Sigmoid colon (tissue), 7 donors: ENCODE data around the gene THSD8. TPM values are rescaled to one million over a fixed set of nuclear protein-coding genes. Genes with fewer than 3 reads are reported as not detected.

ENCODE experiments used
- DNase-seq: peaks from one replicate; pipeline ENCODE4 v3.0.0-alpha.2; 2019
- H3K27ac ChIP-seq, 4 donors: fragments of 200-600 bp; sonication (generic); one replicate each; pipeline ENCODE4 v1.5.1; 2016 to 2019; ENCODE audit warnings: mild to moderate bottlenecking in 1 of 4
- H3K27me3 ChIP-seq, 3 donors: fragments of 200-600 bp; sonication (generic); one replicate each; pipeline ENCODE4 v1.5.1; 2019; ENCODE audit warnings: mild to moderate bottlenecking in 1 of 3
- H3K36me3 ChIP-seq, 4 donors: fragments of 200-600 bp; sonication (generic); one replicate each; pipeline ENCODE4 v1.5.1; 2016 to 2019
- H3K4me1 ChIP-seq, 4 donors: fragments of 200-600 bp; sonication (generic); one replicate each; pipeline ENCODE4 v1.5.1; 2017 to 2019
- H3K4me3 ChIP-seq, 4 donors: fragments of 200-600 bp; sonication (generic); one replicate each; pipeline ENCODE4 v1.5.1; 2017 to 2019; ENCODE audit warnings: mild to moderate bottlenecking in 2 of 4, moderate library complexity in 1 of 4
- H3K9me3 ChIP-seq, 4 donors: fragments of 200-600 bp in 3 of 4; sonication (generic) in 3 of 4; one replicate each; pipeline versions ENCODE4 v1.5.1 to v1.6.1; 2013 to 2019
- EP300 ChIP-seq, 4 donors: sonication (generic); formaldehyde crosslinking; IDR thresholded peaks; one replicate each; pipeline ENCODE4 v1.6.1; 2017; ENCODE audit warnings: antibody characterized with exemption in 4 of 4
- POLR2A ChIP-seq, 2 donors: fragments of 450-650 bp; IDR thresholded peaks; one replicate each; pipeline ENCODE4 v1.6.1; 2016; ENCODE audit warnings: antibody characterized with exemption in 2 of 2, mild to moderate bottlenecking in 2 of 2, moderate library complexity in 2 of 2
- POLR2AphosphoS5 ChIP-seq, 4 donors: sonication (generic); formaldehyde crosslinking; IDR thresholded peaks; one replicate each; pipeline ENCODE4 v1.6.1; 2017; ENCODE audit warnings: antibody characterized with exemption in 4 of 4
- WGBS, 2 donors: extraction: QIAGEN DNeasy Blood & Tissue Kit; methylation state at CpG; one replicate each; pipeline ENCODE4 v1.1.7; 2013; 5-methylcytosine and 5-hydroxymethylcytosine counted together
- intact Hi-C: fragments of 100-400 bp; cut with DNase I; formaldehyde crosslinking; loops from one replicate; pipeline ENCODE4 v1.15.1; 2023
- polyA plus RNA-seq, 3 donors: library from polyadenylated mRNA; stranded (reverse); fragments of 200-250 nt; gene quantifications; one replicate each; pipeline ENCODE4 v1.2.3, GENCODE V29; 2013
- total RNA-seq, 4 donors: library from RNA; depleted of rRNA; stranded (reverse); fragments of >200 nt; gene quantifications; one replicate each; pipeline ENCODE4 v1.1.0, GENCODE V29; 2016
- TF ChIP-seq, protein P1 (sequence below), 4 experiments: fragments of 450-650 bp in 3 of 4; fragments of 200-600 bp in 1 of 4; IDR thresholded peaks; one replicate each; pipeline ENCODE4 v1.5.1; 2016 to 2019; ENCODE audit warnings: antibody characterized with exemption in 4 of 4, mild to moderate bottlenecking in 3 of 4, moderate library complexity in 2 of 4
- donor health status: healthy with polysubstance abuse.
- donor health status: Bipolar disorder and iron deficiency.
- donor health status: healthy.

The THSD8 gene
- total and polyA plus RNA-seq, 7 donors, result 2.5 to 2.8 TPM; not detected in 5

DNA sequence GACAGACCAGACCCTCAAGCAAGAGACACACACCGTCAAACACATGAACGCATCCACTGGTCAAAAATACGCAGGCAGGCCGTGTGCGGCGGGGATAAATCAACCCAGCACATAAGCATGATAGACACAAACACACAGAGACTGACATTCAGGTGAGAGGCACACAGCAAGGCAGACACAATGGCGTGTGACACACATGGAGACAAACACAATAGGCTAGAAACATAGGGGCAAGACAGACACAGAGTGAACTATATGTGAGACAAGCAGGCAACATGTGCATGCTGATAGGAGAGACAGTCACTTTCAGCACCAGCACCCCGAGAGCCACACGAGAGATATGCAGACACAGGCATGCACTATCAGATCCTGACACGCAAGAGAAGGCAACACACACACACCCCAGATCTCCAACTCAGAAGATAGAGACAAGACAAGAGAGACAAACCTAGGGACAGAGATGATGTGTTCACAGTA is 17.4 kb upstream of the THSD8 start:
- intact Hi-C loops, result no loop called here
- 64 to 68% methylated on average over 10 of the region's 10 CpGs for WGBS, 2 donors
- Histone ChIP-seq H3K9me3 (no peaks in the 10 kb centered on the region), H3K27me3 (no peaks in the 10 kb centered on the region), H3K36me3 (no peaks in the 10 kb centered on the region), H3K4me1 (peaks cover 0 to 67% (median 62%) of the 10 kb centered on the region in 4 donors), H3K27ac (peak overlapping the region; percentile 97 to 100 (median 98)), H3K4me3 (peak overlapping the region in 1 of 4 donors; percentile 2)
- no peak for DNase-seq
- TF ChIP-seq POLR2AphosphoS5 (IDR thresholded peaks at IDR 0.05) (no peak), POLR2A (IDR thresholded peaks at IDR 0.05) (no peak), EP300 (IDR thresholded peaks at IDR 0.05) (no peak)
- TF ChIP-seq, protein P1, sequence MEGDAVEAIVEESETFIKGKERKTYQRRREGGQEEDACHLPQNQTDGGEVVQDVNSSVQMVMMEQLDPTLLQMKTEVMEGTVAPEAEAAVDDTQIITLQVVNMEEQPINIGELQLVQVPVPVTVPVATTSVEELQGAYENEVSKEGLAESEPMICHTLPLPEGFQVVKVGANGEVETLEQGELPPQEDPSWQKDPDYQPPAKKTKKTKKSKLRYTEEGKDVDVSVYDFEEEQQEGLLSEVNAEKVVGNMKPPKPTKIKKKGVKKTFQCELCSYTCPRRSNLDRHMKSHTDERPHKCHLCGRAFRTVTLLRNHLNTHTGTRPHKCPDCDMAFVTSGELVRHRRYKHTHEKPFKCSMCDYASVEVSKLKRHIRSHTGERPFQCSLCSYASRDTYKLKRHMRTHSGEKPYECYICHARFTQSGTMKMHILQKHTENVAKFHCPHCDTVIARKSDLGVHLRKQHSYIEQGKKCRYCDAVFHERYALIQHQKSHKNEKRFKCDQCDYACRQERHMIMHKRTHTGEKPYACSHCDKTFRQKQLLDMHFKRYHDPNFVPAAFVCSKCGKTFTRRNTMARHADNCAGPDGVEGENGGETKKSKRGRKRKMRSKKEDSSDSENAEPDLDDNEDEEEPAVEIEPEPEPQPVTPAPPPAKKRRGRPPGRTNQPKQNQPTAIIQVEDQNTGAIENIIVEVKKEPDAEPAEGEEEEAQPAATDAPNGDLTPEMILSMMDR (IDR thresholded peaks at IDR 0.05), result no peak

DNA sequence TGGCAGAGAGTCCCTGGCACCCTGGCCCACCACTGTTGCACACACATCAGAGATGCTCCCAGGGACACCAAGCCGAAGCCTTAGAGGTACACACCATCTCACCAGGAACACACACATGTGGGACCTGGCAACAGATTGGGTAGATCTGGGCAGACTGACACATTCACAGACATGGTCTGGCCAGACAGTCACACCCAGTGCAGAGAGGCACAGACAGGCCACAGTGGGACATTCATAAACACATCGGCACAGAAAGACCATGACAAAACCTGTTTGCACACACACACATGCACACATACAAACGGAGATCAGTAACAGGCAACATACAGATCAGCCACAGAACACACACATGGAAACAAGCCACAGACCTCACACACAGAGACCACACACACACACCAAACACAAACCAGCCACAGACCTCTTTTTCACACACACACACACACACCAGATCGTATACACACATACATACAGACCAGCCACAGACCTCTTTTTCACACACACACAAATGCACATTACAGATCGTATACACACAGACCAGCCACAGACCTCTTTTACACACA is 16.9 kb upstream of the THSD8 start:
- peak overlapping the region in 1 of 4 donors; percentile 2 for H3K4me3 ChIP-seq
- intact Hi-C loops, result no loop called here
- no peak for DNase-seq
- H3K27ac ChIP-seq, result peak overlapping the region; percentile 97 to 100 (median 98)
- H3K27me3 ChIP-seq, result no peaks in the 10 kb centered on the region
- H3K9me3 ChIP-seq, result no peaks in the 10 kb centered on the region
- WGBS, 2 donors, result 39 to 41% methylated on average over 5 of the region's 5 CpGs
- H3K36me3 ChIP-seq, result no peaks in the 10 kb centered on the region
- peaks cover 0 to 63% (median 61%) of the 10 kb centered on the region in 4 donors for H3K4me1 ChIP-seq
- TF ChIP-seq POLR2A (IDR thresholded peaks at IDR 0.05) (no peak), POLR2AphosphoS5 (IDR thresholded peaks at IDR 0.05) (no peak), EP300 (IDR thresholded peaks at IDR 0.05) (no peak)
- TF ChIP-seq, protein P1 (IDR thresholded peaks at IDR 0.05), result no peak

DNA sequence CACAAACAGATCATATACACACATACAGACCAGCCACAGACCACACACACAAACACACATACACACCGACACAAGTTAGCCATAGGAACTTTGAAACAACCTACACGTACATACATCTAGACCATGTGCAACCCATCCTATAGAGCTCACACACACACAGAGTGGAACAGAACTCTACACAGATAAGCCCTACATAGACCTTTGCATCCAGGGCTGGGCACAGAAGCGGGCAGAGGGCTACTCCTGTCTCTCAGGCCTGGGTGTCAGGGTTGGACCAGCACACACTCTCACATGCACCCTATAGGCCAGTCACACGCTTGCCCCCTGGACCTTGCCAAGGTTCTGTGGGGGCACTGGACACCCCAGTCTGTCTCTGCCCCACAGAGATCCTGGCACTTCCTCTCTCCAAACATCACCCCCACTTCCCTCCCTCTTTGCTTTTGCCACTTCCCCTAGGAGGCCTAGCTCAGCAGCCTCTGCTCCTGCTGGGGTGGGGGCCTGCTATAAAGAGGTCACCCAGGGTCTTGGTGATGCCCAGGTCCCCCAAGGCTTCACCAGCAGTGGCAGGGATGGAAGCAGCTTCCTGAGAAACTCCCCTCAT is 16.3 kb upstream of the THSD8 start:
- intact Hi-C loops, result no loop called here
- Histone ChIP-seq H3K27ac (peak overlapping the region; percentile 97 to 100 (median 98)), H3K4me3 (peak overlapping the region in 1 of 4 donors; percentile 2), H3K36me3 (no peaks in the 10 kb centered on the region), H3K9me3 (no peaks in the 10 kb centered on the region), H3K4me1 (peaks cover 0 to 64% (median 62%) of the 10 kb centered on the region in 4 donors), H3K27me3 (no peaks in the 10 kb centered on the region)
- no peak for DNase-seq
- 41 to 56% methylated on average over 4 of the region's 4 CpGs for WGBS, 2 donors
- TF ChIP-seq POLR2AphosphoS5 (IDR thresholded peaks at IDR 0.05) (peak in 1 of 4 donors; percentile 14), EP300 (IDR thresholded peaks at IDR 0.05) (no peak)

DNA sequence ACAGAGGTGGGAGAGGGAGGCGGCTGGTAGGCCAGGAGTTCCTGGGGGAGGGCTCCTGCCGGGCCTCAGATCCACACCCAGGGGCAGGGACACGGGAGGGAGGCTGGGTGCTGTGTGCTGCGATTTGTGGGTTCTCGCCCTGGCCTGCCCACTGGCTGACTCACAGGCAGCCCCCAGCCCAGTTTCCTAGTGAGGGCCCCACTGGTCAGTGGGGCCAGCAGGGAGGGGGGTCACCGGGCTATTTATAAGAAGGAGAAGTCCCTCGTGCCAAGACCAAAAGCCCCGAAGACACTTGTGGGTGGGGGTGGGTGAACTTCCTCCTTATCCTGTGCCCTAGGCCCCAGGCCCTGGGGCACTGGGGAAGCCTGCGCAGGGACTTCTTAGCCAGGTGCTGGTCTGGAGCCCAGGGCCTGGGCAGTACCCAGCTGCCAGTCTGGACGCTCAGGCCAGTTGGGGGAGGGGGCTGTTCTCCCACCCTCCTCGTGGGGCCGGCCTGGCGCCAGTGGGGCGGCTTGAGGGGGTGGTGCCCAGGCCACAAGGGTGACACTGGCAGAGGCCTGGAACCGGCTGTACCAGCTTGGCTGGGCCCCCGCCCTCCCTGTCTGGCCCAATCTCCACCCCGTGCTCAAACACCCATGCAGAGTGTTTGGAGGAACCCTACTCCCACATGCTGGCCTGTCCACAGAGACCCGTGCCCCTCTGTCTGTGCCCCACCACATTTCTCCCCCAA is 15.6 kb upstream of the THSD8 start:
- Histone ChIP-seq H3K4me1 (peaks cover 0 to 70% (median 67%) of the 10 kb centered on the region in 4 donors), H3K27ac (peak overlapping the region; percentile 97 to 100 (median 98))
- peak; percentile 83 for DNase-seq

More for the DNA sequence above, 15.6 kb upstream of the THSD8 start:
- 9 to 27% methylated on average over 18 of the region's 18 CpGs for WGBS, 2 donors
- intact Hi-C loops, result no loop called here
- TF ChIP-seq EP300 (IDR thresholded peaks at IDR 0.05), result no peak
- TF ChIP-seq, protein P1 (IDR thresholded peaks at IDR 0.05), result no peak
- TF ChIP-seq POLR2AphosphoS5 (IDR thresholded peaks at IDR 0.05), result peak in 2 of 4 donors; percentile 8 to 31
- TF ChIP-seq POLR2A (IDR thresholded peaks at IDR 0.05), result peak in 1 of 2 donors; percentile 36
- Histone ChIP-seq H3K9me3 (no peaks in the 10 kb centered on the region), H3K36me3 (no peaks in the 10 kb centered on the region), H3K27me3 (no peaks in the 10 kb centered on the region), H3K4me3 (no peak overlapping the region)
